HG03342 (cell line): ENCODE data around the gene GARIN1A.
"Not testable (repeated sequence)": the region's sequence is repeated elsewhere in the genome, so short reads cannot be mapped to it uniquely, and the experiment has no call there.

Experiments
- ATAC-seq: cut with Tn5 transposase; IDR thresholded peaks from one replicate; pipeline ENCODE4 v1.9.1; 2021; ENCODE audit warnings: mild to moderate bottlenecking, moderate library complexity; ENCODE audit not compliant: unreplicated experiment

Gene GARIN1A

DNA sequence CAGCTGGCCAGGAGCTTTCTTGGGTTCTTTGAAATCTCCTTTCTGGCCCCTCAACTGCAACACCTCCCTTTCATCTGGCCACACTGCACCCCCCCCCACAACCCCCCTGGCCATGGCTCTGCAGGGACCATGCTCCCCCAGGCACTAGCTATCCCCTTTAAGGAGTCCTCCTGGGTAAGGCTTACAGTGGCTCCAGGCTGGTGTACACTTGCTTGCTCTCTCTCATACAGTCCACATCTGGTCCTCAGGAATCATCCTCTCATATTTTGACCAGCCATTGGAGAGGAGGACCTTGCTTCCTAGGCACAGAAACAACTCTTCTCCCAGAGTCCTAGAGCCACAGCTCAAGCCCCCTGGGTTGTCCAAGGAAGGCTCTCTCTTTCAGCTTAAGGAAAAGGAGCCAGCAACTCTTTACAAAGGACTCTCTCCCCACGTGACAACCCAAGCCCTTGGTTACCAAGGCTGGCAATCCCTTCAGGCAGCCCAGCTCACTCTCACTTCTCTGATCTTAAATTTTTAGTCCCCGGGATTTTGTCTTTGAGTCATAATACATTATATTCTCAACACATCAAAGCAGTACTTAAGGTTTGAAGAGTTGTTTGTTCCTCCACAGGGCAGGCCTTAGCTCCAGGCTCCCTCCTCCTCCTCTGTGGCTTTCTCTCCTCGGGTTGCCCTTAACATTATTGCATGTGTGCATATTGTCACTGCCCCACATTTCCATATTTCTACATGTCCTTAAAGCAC is 9.9 kb downstream of the GARIN1A start:
- ATAC-seq: no peak

DNA sequence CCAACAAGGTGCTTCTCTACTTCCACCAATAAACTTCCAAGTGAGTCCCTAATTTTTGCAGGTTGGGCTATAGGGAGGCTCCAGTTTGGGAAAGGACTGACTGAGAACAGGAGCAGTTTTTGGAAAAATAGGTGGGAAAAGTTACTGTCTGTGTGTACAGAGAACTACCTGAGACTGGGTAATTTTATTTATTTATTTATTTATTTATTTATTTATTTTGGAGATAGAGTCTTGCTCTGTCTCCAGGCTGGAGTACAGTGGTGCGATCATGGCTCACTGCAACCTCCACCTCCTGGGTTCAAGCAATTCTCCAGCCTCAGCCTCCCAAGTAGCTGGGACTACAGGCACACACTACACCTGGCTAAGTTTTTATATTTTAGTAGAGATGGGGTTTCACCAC is 11.2 kb downstream of the GARIN1A start:
- not testable (repeated sequence) for ATAC-seq

DNA sequence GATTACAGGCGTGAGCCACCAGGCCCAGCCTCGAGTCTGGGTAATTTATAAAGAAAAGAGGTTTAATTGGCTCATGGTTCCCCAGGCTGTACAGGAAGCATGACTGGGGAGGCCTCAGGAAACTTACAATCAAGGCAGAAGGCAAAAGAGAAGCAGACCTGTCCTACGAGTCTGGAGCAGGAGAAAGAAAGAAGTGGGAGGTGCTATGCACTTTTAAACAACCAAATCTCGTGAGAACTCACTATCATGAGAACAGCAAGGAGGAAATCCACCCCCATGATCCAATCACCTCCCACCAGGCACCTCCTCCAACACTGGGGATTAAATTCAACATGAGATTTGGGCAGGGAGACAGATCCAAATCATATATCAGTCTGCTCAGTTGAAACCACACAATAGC is 11.6 kb downstream of the GARIN1A start:
- ATAC-seq: not testable (repeated sequence)

DNA sequence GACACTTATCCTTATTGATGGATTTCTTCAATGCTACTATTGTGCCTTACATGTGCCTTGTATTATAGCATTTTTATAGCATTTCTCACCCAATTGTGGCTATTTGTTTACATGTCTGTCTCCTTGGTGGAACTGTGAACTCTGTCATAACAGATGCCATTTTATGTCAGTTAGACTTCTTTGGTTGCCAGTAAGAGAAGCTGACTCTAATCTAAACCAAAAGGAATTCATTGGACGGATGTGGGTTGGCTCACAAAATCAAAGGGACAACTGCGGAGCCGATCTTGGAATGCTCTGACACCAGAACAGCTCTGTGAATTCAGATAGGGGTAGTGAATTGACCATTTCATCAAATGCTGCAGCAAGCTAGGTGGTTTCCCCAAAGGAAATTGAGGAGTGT is 15.0 kb downstream of the GARIN1A start:
- ATAC-seq: no peak

DNA sequence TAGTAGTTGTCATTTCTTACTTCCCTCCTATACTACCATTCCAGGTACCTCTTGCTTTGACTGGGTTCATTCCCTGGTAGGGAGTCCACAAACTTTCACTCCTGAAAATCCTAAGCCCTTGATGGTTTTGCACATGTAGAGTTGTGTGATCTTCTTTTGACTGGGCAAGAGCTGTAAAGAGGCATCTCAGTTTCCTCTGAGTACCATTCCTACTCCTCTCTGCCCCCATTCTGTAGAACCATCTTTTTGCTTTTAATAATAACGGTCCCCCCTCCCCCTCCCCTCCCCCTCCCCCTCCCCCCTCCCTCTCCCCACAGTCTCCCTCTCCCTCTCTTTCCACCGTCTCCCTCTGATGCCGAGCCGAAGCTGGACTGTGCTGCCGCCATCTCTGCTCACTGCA is 16.4 kb downstream of the GARIN1A start:
- no peak for ATAC-seq

DNA sequence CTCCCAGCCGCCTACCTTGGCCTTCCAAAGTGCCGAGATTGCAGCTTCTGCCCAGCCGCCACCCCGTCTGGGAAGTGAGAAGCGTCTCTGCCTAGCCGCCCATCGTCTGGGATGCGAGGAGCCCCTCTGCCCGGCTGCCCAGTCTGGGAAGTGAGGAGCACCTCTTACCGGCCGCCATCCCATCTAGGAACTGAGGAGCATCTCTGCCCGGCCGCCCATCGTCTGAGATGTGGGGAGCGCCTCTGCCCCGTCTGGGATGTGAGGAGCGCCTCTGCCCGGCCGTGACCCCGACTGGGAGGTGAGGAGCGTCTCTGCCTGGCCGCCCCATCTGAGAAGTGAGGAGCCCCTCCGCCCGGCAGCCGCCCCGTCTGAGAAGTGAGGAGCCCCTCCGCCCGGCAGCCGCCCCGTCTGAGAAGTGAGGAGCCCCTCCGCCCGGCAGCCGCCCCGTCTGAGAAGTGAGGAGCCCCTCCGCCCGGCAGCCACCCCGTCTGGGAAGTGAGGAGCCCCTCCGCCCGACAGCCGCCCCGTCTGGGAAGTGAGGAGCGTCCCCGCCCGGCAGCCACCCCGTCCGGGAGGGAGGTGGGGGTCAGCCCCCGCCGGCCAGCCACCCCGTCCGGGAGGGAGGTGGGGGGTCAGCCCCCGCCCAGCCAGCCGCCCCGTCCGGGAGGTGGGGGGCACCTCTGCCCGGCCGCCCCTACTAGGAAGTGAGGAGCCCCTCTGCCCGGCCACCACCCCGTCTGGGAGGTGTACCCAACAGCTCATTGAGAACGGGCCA is 17.3 kb downstream of the GARIN1A start:
- ATAC-seq: not testable (repeated sequence)

DNA sequence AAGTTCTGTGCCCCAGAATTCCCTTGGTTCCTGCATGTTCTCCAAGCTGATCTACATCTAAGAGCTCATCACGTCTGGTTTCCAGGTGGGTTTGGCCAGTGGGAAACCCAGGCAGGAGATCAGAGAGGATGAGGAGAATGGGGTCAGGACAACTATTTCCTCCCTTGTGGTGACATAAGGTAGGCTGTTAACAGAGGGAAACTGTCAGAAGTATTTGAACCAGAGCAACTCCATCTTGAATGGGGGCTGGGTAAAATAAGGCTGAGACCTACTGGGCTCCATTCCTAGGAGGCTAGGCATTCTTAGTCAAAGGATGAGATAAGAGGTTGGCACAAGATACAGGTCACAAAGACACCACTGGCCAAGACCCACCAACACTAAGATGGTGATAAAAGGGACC is 19.1 kb downstream of the GARIN1A start:
- ATAC-seq: no peak

DNA sequence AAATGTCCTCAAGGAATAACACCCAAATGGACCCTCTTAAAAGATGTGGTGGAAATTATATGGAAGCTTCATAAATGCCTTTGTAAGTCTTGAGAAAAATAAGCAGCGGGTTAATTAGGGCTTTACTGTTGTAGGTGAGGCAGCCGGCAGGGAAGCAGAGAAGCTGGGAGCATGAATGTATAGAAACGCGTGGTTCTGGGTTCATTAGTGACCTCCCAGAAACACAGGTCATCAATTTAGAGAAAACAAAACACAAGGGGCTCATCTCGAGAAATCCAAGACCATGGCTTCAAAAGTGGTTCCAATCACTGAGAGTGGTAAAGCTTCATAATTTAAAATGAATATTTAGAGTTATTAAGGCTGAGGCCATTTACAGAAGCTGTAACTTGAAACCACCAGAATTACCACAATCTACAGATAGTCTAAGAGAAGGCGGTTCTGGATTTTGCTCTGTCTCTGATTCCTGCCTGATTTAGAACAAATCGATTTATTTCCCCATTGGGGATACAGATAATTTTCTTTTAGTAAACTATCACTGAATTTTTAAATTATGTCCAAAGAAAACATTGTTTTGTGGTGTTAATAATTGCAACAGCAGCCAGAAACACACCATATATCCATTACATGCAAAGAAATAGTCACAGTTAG is 20.7 kb downstream of the GARIN1A start:
- no peak for ATAC-seq

DNA sequence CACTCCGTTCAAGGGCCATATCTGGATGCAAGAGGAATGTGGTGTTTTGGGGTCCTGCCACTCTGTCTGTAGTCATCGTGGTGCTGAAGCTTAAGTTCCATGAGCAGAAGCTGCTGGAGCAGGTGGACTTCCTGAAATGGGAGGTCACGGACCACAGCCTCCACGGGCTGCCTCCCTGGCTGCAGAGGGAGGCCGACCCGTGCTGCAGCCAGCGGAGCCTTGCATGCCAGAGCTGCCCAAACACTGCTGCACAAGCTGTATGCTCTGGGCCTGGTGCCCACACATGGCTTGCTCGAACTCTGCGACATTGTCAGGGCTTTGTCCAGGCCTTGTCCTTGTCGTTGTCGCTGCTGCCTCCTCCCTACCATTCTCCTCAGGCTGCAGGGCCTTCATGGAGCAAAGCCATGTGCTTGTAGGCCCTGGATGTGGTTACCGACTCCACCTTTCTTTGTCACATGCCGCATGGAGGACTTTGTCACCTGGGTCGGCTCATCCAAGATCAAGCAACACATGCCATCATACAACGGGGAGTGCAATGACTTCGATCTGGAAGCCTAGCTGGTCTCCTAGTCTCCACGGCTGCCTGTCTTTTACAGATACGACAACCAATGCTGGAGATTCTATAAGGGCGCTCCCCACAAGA is 21.4 kb downstream of the GARIN1A start:
- ATAC-seq: no peak

DNA sequence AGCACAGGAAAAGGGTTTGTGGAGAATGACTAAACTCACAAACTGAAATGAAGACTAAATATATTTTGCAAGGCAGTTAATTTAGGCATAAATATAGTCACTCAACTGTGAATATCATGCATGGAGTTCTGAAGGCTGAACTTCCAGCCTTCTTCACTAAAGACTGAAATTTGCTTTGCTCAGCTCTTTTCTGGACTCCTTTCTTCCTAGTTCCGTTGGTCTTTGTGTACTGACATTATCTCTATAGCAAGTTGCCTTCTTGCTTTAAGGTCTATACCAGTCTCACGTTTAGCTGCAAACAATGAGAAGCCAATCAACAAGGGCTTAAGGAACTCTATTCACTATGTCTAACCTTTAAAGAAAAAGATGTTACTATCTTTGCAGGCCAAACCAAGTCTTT is 22.6 kb downstream of the GARIN1A start:
- no peak for ATAC-seq

DNA sequence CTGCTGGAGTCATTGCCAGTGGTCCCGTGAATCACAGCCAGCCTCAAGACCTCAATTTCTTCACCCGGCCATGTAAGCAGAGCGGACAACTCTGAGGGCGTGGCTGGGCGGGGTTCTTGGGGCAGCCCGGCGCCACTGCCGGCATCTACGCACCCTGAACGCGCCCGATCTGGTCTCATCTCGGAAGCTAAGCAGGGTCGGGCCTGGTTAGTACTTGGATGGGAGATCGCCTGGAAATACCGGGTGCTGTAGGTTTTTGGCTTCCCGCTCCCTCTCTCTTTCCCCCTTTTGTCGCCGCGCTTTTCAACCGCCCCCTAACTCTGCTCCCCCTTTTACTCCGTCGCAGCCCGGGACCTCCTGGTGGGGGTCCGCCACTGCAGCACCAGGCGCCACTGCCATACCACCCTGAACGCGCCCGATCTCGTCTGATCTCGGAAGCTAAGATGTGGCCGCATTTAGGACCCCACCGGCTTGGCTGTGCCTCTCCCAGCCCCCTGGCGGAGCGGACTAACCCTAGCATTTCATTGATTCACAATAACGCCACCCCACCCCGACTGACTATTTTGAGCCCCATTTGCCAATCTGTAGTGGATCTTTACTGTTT is 25.3 kb downstream of the GARIN1A start:
- peak; percentile 47 for ATAC-seq

DNA sequence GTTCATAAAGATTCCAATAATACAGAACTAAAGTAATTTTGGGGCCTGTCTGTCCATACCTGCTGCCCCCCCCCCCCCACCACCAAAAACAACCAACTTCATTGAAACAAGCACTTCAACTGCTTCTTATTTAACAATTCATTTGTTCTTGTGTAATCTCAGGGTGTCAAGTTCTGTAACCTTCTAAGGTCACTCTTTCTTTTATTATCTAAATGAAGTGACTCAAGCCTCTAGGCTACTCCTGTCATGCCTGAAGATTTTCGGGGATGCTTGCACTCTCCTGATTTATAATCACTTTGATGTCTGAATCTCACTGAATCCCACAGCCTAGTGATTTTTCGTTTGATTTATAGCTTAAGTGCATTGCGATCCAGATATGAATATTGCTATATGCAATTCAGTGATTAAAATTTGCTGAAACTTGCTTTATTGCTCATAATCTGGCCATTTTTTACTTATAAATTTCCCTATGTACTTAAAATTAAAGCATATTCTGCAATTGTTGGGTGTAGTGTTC is 27.2 kb downstream of the GARIN1A start:
- ATAC-seq: no peak

DNA sequence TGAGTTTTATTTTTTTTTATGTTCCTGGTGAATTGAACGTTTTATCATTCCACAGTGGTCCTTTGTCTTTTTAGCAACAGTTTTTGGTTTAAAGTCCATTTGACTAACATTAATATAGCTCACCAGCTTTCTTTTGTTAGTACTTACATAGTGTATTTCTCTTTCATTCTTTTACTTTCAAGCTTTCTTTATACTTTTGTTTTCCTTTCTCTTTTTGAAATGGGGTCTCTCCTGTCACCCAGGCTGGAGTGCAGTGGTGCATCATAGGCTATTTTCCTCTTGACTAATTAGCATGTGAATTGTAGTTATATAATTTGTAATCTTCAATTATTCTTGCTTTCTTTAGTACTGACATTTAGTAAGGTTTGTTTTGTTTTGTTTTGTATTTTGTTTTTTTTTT is 27.8 kb downstream of the GARIN1A start:
- ATAC-seq: no peak

DNA sequence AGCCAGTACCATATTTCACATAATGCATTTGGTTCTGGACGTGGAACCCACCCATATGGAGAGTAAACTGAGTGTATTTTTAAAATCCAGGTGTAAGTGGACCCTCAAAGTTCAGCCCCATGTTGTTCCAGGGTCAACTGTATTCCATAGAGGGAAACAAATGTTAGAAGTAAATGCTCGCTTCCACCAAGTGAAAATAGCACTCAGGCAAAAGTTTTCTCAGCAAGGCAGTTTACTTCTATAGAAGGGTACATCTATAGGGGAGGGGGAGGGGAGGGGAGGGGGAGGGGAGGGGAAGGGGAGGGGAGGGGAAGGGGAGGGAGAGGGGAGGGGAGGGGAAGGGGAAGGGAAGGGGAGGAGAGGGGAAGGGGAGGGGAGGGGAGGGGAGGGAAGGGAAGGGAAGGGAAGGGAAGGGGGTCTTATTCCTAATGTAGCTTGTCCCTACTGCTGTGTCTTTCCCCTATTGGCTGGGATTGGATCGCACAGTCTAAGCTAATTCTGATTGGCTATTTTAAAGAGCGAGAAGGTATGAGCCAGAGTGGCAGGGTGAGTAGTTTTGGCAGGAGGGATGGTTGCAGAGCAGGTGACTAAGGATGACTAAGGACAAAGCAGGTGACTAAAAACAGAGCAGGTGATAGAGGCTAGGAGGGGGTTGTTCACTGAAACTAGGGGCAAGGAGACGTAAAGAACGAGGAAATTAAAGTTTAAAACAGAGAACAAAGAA is 29.1 kb downstream of the GARIN1A start:
- no peak for ATAC-seq

DNA sequence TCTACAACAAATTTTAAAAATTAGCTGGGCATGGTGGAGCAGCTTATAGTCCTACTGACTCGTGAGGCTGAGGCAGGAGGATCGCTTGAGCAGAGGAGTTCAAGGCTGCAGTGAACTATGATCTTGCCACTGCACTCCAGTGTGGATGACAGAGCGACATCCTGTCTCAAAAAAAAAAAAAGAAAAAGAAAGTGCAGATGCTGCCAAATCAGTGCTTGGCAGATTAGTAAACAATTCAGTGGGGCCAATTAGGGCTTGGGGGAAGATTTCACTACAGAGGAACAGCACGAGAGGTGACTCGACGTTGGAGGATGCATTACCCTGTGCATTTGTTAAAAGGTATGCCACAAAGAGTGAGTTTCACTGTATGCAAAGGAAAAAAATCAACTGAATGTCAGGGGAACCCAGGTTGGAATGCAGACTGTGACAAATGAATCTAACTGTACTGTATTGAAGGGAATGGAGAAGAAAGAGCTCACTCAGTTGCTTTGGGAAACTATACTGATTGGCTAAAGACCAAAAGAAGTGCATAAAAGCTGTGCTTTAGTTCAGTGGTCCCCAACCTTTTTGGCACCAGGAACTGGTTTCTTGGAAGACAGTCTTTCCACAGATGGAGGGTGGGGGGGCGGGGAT is 31.6 kb downstream of the GARIN1A start:
- ATAC-seq: no peak

DNA sequence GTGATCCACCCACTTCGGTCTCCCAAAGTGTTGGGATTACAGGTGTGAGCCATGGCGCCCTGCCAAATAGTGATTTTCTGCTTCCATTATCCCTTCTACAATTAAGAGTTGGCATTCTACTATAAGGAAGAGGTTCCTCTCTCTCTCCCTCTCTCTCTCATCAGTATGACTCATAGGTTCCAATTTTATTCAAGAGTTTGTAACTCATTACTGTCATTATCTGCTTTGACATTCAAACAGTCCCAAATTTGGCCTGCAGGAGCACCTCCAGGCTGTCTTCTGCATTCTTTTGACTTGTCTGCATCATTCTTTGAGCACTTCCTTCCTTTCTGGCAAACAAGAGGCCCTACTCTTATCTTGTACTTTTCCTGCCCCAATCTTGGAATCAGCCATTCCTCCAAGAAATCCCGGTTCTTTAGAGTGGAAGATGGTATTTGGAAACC is 33.8 kb downstream of the GARIN1A start:
- ATAC-seq: no peak

DNA sequence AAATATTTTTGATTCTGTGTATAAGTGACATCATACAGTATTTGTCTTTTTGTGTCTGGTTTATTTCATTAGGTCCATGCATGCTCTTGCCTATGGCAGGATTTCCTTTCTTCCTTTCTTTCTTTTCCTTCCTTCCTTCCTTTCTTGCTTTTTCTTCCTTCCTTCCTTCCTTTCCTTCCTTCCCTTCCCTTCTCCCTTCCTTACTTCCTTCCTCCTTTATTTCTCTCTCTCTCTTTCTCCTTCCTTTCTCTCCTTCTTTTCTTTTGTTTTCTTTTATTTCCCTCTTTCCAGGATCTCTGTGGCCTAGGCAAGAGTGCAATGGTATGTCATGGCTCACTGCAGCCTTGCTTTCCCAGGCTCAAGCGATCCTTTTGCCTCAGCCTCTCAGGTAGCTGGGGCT is 35.7 kb downstream of the GARIN1A start:
- no peak for ATAC-seq

DNA sequence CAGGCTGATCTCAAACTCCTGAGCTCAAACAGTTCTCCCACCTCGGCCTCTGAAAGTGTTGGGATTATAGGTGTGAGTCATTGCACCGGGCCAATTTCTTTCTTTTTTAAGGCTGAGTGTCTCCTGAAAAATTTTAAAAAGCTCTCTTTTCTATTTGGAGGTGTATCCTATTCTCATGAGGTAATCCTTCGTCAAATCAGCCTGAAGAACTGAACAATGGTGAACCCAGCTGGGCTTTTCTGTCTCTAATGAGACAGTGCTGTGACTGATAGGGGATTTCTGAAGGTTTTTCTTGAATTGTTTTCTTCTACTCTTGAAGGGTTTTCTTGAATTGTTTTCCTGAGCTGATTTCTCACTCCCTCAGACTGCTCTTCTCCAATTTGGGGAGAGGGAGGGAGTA is 36.1 kb downstream of the GARIN1A start:
- ATAC-seq: no peak

DNA sequence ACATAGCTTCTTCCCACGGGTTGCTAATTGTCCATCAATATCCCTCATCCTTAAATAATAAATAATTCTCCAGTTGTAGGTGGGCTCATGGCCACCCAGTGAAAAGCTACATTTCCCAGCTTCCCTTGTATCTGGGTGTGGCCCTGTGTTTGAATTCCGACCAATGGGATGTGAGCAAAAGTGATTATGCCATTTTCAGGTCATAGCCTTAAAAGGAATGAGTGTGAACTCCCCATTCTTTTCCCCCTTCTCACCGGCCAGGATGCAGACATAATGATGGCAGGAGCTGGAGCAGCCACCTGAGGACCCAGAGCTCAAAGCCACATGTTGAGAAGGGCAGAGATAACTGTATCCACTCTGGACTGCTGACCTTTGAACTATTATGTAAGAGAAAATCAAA is 36.7 kb downstream of the GARIN1A start:
- no peak for ATAC-seq

DNA sequence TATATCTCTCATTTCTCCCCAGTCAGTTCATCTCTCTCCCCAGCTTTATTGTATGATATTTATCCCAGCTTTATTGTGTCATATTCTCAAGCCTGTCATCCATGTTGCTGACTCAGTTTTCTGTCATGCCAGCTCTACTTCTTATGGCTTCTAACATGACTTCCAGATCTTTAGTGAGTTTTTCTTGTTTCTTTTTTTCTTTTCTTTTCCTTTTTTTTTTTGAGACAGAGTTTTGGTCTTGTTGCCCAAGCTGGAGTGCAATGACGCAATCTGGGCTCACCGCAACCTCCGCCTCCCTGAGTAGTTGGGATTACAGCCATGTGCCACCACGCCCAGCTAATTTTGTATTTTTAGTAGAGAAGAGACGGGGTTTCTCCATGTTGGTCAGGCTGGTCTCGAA is 38.4 kb downstream of the GARIN1A start:
- ATAC-seq: no peak
